Neural cell (in vitro differentiated cells): ENCODE results near the gene RALGPS1. TPM values are rescaled to one million over a fixed set of nuclear protein-coding genes. Genes with fewer than 3 reads are reported as not detected.

Source experiments
- H2AFZ ChIP-seq: fragments of 200-600, 300-800 bp; sonication (generic), shearing (Covaris generic); 2 replicates; pipeline ENCODE4 v1.6.0; 2014; ENCODE audit warnings: low read depth, mild to moderate bottlenecking, antibody characterized with exemption, low read length, moderate library complexity
- H3F3A ChIP-seq: fragments of 200-600 bp; shearing (Covaris generic); 2 replicates; pipeline ENCODE4 v1.6.1; 2016; ENCODE audit warnings: mild to moderate bottlenecking, moderate library complexity, mixed read lengths, antibody characterized with exemption, low read length; ENCODE audit not compliant: insufficient read depth, poor library complexity, severe bottlenecking
- H3K27ac ChIP-seq: fragments of 200-600, 300-800 bp; sonication (generic), shearing (Covaris generic); 2 replicates; pipeline ENCODE4 v1.5.1; 2014; ENCODE audit warnings: mild to moderate bottlenecking, low read length, moderate library complexity
- H3K27me3 ChIP-seq: fragments of 300-800, 200-600 bp; sonication (generic), shearing (Covaris generic); 2 replicates; pipeline ENCODE4 v1.6.0; 2014; ENCODE audit warnings: mild to moderate bottlenecking, low read depth, low read length, moderate library complexity; ENCODE audit not compliant: insufficient read depth
- H3K36me3 ChIP-seq: fragments of 300-800, 200-600 bp; sonication (generic), shearing (Covaris generic); 2 replicates; pipeline ENCODE4 v1.5.1; 2014; ENCODE audit warnings: mild to moderate bottlenecking, antibody characterized with exemption, low read length, moderate library complexity; ENCODE audit not compliant: insufficient read depth
- H3K4me2 ChIP-seq: fragments of 300-800, 200-600 bp; sonication (generic), shearing (Covaris generic); 2 replicates; pipeline ENCODE4 v1.6.0; 2014; ENCODE audit warnings: mild to moderate bottlenecking, low read length
- H3K4me3 ChIP-seq: fragments of 300-800, 200-600 bp; sonication (generic), shearing (Covaris generic); 2 replicates; pipeline ENCODE4 v1.5.1; 2014; ENCODE audit warnings: mild to moderate bottlenecking, low read length, moderate library complexity
- H3K79me2 ChIP-seq: fragments of 200-600 bp; shearing (Covaris generic); replicated peaks from 2 replicates; pipeline ENCODE4 v1.6.0; 2014; ENCODE audit warnings: mild to moderate bottlenecking, low read length, moderate library complexity; ENCODE audit not compliant: insufficient read depth
- H3K9ac ChIP-seq: fragments of 300-800, 200-600 bp; sonication (generic), shearing (Covaris generic); 2 replicates; pipeline ENCODE4 v1.6.1; 2016; ENCODE audit warnings: mild to moderate bottlenecking, low read length, mixed read lengths
- H3K9me2 ChIP-seq: fragments of 200-600 bp; shearing (Covaris generic); 2 replicates; pipeline ENCODE4 v1.6.1; 2016; ENCODE audit warnings: mild to moderate bottlenecking, low read length, mixed read lengths; ENCODE audit not compliant: insufficient read depth
- H3K9me3 ChIP-seq: fragments of 200-600, 300-800 bp; sonication (generic), shearing (Covaris generic); 2 replicates; pipeline ENCODE4 v1.6.1; 2016; ENCODE audit warnings: mild to moderate bottlenecking, mixed run types, low read length, moderate library complexity, mixed read lengths
- H4K20me1 ChIP-seq: fragments of 200-600 bp; shearing (Covaris generic); 2 replicates; pipeline ENCODE4 v1.6.1; 2016; ENCODE audit warnings: mild to moderate bottlenecking, mixed run types; ENCODE audit not compliant: insufficient read depth
- EP300 ChIP-seq: fragments of 450-650 bp; conservative IDR thresholded peaks from 2 replicates; pipeline ENCODE4 v1.6.1; 2014; ENCODE audit warnings: antibody characterized with exemption, mild to moderate bottlenecking, moderate library complexity; ENCODE audit not compliant: poor library complexity, severe bottlenecking
- EZH2 ChIP-seq: fragments of 200-600, 300-800 bp; shearing (Covaris generic), sonication (generic); IDR thresholded peaks from 2 replicates; pipeline ENCODE4 v1.6.1; 2014; ENCODE audit warnings: antibody characterized with exemption, low read length, borderline replicate concordance, mild to moderate bottlenecking; ENCODE audit not compliant: insufficient read depth, poor library complexity, severe bottlenecking
- MXI1 ChIP-seq: fragments of 450-650 bp; conservative IDR thresholded peaks from 2 replicates; pipeline ENCODE4 v1.6.1; 2014; ENCODE audit warnings: antibody characterized with exemption, mild to moderate bottlenecking; ENCODE audit not compliant: poor library complexity, severe bottlenecking
- POLR2AphosphoS5 ChIP-seq: IDR thresholded peaks from 2 replicates; pipeline ENCODE4 v1.6.1; 2012
- RAD21 ChIP-seq: fragments of 450-650 bp; conservative IDR thresholded peaks from 2 replicates; pipeline ENCODE4 v1.6.1; 2014; ENCODE audit warnings: antibody characterized with exemption, mild to moderate bottlenecking, moderate library complexity
- SMC3 ChIP-seq: fragments of 450-650 bp; conservative IDR thresholded peaks from 2 replicates; pipeline ENCODE4 v1.6.1; 2014; ENCODE audit warnings: antibody characterized with exemption, mild to moderate bottlenecking, moderate library complexity; ENCODE audit not compliant: poor library complexity
- TAF1 ChIP-seq: IDR thresholded peaks from 2 replicates; pipeline ENCODE4 v1.6.1; 2012; ENCODE audit warnings: low read depth
- polyA plus RNA-seq: library from polyadenylated mRNA; depleted of rRNA; stranded (reverse); fragments of >200 nt; gene quantifications from 2 replicates; pipeline ENCODE4 v1.2.3, GENCODE V29; 2014
- TF ChIP-seq, protein P1 (sequence below): fragments of 450-650 bp; IDR thresholded peaks from 2 replicates; pipeline ENCODE4 v1.5.1; 2014; ENCODE audit warnings: antibody characterized with exemption, mild to moderate bottlenecking, moderate library complexity; ENCODE audit not compliant: poor library complexity, severe bottlenecking
- TF ChIP-seq, protein P2 (sequence below): IDR thresholded peaks from 2 replicates; pipeline ENCODE4 v1.6.1; 2012; ENCODE audit warnings: borderline replicate concordance

The RALGPS1 gene
- polyA plus RNA-seq, 1 donor from 2014 or later, result 37.1 TPM

- H3K27ac ChIP-seq, result no peak overlapping the region
Observed at GRCh38 chr9:127184641-127185040, 270.1 kb downstream of the RALGPS1 start.

GRCh38 chr9:127185181-127185580 is 270.6 kb downstream of the RALGPS1 start:
- TF ChIP-seq, protein P1, sequence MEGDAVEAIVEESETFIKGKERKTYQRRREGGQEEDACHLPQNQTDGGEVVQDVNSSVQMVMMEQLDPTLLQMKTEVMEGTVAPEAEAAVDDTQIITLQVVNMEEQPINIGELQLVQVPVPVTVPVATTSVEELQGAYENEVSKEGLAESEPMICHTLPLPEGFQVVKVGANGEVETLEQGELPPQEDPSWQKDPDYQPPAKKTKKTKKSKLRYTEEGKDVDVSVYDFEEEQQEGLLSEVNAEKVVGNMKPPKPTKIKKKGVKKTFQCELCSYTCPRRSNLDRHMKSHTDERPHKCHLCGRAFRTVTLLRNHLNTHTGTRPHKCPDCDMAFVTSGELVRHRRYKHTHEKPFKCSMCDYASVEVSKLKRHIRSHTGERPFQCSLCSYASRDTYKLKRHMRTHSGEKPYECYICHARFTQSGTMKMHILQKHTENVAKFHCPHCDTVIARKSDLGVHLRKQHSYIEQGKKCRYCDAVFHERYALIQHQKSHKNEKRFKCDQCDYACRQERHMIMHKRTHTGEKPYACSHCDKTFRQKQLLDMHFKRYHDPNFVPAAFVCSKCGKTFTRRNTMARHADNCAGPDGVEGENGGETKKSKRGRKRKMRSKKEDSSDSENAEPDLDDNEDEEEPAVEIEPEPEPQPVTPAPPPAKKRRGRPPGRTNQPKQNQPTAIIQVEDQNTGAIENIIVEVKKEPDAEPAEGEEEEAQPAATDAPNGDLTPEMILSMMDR, result no peak
- TF ChIP-seq RAD21 (no peak), TAF1 (no peak), SMC3 (no peak), EZH2 (no peak), EP300 (no peak), MXI1 (no peak), POLR2AphosphoS5 (no peak)
- TF ChIP-seq, protein P2, sequence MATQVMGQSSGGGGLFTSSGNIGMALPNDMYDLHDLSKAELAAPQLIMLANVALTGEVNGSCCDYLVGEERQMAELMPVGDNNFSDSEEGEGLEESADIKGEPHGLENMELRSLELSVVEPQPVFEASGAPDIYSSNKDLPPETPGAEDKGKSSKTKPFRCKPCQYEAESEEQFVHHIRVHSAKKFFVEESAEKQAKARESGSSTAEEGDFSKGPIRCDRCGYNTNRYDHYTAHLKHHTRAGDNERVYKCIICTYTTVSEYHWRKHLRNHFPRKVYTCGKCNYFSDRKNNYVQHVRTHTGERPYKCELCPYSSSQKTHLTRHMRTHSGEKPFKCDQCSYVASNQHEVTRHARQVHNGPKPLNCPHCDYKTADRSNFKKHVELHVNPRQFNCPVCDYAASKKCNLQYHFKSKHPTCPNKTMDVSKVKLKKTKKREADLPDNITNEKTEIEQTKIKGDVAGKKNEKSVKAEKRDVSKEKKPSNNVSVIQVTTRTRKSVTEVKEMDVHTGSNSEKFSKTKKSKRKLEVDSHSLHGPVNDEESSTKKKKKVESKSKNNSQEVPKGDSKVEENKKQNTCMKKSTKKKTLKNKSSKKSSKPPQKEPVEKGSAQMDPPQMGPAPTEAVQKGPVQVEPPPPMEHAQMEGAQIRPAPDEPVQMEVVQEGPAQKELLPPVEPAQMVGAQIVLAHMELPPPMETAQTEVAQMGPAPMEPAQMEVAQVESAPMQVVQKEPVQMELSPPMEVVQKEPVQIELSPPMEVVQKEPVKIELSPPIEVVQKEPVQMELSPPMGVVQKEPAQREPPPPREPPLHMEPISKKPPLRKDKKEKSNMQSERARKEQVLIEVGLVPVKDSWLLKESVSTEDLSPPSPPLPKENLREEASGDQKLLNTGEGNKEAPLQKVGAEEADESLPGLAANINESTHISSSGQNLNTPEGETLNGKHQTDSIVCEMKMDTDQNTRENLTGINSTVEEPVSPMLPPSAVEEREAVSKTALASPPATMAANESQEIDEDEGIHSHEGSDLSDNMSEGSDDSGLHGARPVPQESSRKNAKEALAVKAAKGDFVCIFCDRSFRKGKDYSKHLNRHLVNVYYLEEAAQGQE, result no peak
- Histone ChIP-seq H3K27me3 (no peaks in the 10 kb centered on the region), H3K36me3 (no peaks in the 10 kb centered on the region), H3K4me2 (no peak overlapping the region), H3K9me2 (no peaks in the 10 kb centered on the region), H3K79me2 (no peaks in the 10 kb centered on the region), H3K4me3 (no peak overlapping the region), H4K20me1 (no peaks in the 10 kb centered on the region), H3K27ac (no peak overlapping the region), H2AFZ (no peak overlapping the region), H3F3A (no peaks in the 10 kb centered on the region), H3K9me3 (no peaks in the 10 kb centered on the region), H3K9ac (no peak overlapping the region)

More at GRCh38 chr9:127184641-127185040, 270.1 kb downstream of the RALGPS1 start:
- H3F3A ChIP-seq, result no peaks in the 10 kb centered on the region
- H2AFZ ChIP-seq, result no peak overlapping the region
- H3K27me3 ChIP-seq, result no peaks in the 10 kb centered on the region
- H3K36me3 ChIP-seq, result no peaks in the 10 kb centered on the region
- H3K9me3 ChIP-seq, result no peaks in the 10 kb centered on the region
- no peak overlapping the region for H3K4me2 ChIP-seq
- TF ChIP-seq, protein P1, result no peak
- TF ChIP-seq MXI1 (no peak), EP300 (no peak), SMC3 (no peak), RAD21 (no peak), POLR2AphosphoS5 (no peak), EZH2 (no peak), TAF1 (no peak)
- TF ChIP-seq, protein P2, result no peak
- no peak overlapping the region for H3K9ac ChIP-seq
- H4K20me1 ChIP-seq, result no peaks in the 10 kb centered on the region
- no peaks in the 10 kb centered on the region for H3K79me2 ChIP-seq
- no peak overlapping the region for H3K4me3 ChIP-seq
- no peaks in the 10 kb centered on the region for H3K9me2 ChIP-seq
